Erythroblast (primary cell): ENCODE results near the gene NDUFAB1.

Experiments
- DNase-seq, 2 experiments: peaks; one replicate each; lab custom pipeline; 2025; lab: John Stamatoyannopoulos, UW
- GATA1 ChIP-seq: IDR thresholded peaks from 2 replicates; pipeline ENCODE4 v1.6.1; 2011; ENCODE audit warnings: low read depth, mild to moderate bottlenecking, control low read depth, low read length, moderate library complexity
- POLR2A ChIP-seq: IDR thresholded peaks from 2 replicates; pipeline ENCODE4 v1.6.1; 2011; ENCODE audit warnings: mild to moderate bottlenecking, low read length

NDUFAB1 gene

GRCh38 chr16:23572394-23572793 is 23.7 kb downstream of the NDUFAB1 start:
- no peak for TF ChIP-seq GATA1
- TF ChIP-seq POLR2A, result no peak
- no peak for DNase-seq

DNA sequence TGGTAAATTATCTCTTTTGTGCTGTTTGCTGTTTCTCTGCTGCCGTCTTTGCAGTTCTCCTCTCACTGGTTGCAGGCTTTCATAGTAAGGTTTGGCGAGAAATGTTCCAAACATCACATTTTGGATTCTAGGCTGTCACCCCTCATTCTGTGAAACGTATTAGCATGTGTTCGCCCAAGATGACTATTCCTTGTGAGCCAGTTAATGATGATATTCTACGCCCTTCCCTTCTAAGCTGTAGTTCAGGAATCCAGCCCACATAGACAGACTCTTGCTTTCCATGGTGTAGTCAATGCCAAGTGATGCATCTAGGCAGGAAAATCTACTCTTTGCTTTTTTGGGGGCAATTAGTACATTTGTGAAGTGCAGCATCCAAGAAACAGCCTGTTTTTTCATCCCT is 24.2 kb downstream of the NDUFAB1 start:
- no peak for DNase-seq
- no peak for TF ChIP-seq POLR2A
- TF ChIP-seq GATA1, result no peak

GRCh38 chr16:23570992-23571632 is 25.0 kb downstream of the NDUFAB1 start:
- no peak for TF ChIP-seq GATA1
- TF ChIP-seq POLR2A, result no peak
- DNase-seq, result no peak

GRCh38 chr16:23567602-23568001 is 28.5 kb downstream of the NDUFAB1 start:
- TF ChIP-seq GATA1, result no peak
- no peak for TF ChIP-seq POLR2A
- DNase-seq, result no peak

DNA sequence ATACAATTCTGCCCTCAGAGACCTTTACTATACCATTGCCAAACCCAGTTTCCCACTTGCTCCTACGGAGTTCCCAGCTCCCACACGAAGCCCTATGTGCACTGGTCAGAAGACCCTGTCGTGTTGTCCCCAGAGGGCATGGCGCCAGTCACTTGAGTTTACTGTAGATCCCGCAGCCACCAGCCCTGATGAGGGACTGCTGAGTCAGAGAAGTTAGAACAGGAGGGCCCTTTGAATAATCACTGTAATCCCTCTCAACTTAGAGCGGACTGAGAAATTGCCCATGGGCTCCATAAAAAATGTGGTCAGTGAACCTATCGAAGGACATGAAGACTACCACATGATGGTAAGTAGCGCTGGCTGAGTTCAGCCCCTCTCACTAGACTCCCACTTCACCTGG is 29.4 kb downstream of the NDUFAB1 start:
- TF ChIP-seq GATA1 (no peak), POLR2A (no peak)
- DNase-seq, result no peak

GRCh38 chr16:23564575-23565363 is 31.3 kb downstream of the NDUFAB1 start:
- DNase-seq, result no peak
- TF ChIP-seq GATA1 (no peak), POLR2A (no peak)

- DNase-seq, result no peak
- TF ChIP-seq GATA1 (no peak), POLR2A (no peak)
These were observed 32.9 kb downstream of the NDUFAB1 start for GRCh38 chr16:23563186-23563585.

- TF ChIP-seq POLR2A, result no peak
- TF ChIP-seq GATA1, result no peak
- no peak for DNase-seq
These were observed 33.6 kb downstream of the NDUFAB1 start for GRCh38 chr16:23562505-23562904.

DNA sequence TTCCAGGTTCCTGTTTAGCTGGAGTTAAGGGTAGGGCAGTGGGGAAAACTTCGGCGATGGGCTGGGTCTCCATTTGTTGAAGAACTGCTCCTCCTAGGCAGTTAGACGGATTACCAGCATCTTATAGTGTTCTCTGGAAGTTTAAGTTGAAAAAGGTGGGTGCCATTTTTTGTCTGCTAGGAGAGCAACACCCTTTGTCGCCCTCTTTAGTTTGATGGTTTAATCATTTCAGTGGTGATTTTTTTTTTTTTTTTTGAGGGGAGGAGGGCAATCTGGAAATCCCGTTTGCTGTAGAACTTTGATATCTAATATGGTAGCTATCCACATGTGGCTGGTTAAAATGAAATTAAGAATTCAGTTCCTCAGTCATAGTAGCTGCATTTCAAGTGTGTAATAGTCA is 34.5 kb downstream of the NDUFAB1 start:
- no peak for DNase-seq
- no peak for TF ChIP-seq GATA1
- no peak for TF ChIP-seq POLR2A

DNA sequence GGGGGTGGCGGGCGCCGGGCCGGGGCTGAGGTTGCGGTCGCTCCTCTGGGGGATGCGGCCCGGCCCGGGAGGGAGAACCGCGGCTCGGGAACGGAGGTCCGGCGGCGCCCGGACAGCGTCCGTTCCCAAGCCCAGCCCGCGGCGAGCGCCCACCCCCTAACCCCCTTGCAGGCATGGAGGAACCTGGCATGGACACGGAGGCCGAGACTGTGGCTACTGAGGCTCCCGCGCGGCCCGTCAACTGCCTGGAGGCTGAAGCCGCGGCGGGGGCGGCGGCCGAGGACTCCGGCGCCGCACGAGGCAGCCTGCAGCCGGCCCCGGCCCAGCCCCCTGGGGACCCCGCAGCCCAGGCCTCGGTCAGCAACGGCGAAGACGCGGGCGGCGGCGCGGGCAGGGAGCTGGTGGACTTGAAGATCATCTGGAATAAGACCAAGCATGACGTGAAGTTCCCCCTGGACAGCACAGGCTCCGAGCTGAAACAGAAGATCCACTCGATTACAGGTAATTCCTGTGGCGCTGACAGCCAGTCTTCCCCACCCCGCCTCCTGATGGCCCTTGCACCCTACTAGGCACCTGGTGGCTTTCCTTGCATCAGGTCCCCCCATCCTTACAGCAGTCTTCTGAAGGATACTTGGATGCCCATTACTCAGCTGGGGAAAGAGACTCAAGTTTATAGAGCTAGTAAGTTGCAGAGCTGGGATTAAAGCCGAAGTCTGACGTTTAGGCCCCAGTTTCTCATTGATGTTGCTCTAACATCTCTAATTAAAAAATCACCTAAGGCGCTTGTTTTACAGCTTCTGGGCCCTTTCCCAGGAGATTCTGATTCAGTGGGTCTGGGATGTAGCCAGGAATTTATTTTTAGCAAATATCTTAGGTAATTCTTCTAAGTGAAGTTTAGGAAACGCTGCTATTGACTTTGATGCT is 38.1 kb downstream of the NDUFAB1 start:
- peak; percentile 67 to 75 for DNase-seq

DNA sequence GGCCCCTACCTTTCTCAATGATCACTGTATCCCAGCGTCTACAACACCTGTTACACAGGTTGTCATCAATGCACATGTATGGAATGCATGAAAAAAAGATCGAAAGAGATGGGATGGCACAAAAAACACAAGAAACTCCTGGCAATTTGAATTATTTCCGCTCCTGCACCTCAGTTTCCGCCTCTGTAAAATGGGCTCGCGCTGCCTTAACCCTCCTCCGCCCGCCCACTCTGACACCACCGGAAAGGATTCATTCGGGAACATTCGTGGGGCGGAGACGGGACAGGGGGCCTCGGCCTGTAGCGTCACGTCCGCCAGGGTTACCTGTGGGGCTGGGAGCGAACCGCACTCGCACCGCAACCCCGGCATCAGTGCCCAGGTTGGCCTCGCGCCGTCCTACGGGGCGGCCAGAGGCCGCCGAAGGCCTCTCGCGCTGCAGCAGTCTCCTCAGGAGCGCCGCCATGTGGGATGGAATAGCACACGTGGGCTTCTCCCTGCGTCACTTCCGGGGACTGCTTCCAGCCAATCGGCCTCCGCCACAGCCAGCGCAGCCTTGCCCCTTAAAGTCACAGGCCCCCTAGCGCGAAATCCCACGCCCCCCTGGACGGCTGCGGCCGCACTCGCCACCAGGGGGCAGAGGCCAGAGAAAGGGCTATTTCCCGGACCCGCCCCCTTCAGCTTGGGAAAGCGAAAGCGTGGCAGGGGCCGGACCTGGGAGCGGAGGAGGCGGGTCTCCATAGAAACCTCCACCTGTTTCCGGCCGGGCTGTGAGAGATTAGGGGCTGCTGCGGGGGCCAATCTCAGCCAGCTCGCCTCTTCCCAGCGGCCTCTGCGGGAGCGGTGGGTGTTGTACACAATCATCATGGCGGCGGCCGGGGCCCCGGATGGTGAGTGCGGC is 39.0 kb downstream of the NDUFAB1 start, which contains the start of the genes EARS2 and UBFD1:
Gene EARS2 (minus strand): TSS at position 470 of the 898 bp plus-strand sequence. CDS start 7 bp downstream, at position 463.
Gene UBFD1 (plus strand): TSS at position 847 of the 898 bp plus-strand sequence. CDS start 16 bp downstream, at position 863.
- DNase-seq, result peak; percentile 100
- TF ChIP-seq POLR2A (peak; percentile 67), GATA1 (no peak)

More for the DNA sequence above, 38.1 kb downstream of the NDUFAB1 start:
- no peak for TF ChIP-seq GATA1
- no peak for TF ChIP-seq POLR2A

DNA sequence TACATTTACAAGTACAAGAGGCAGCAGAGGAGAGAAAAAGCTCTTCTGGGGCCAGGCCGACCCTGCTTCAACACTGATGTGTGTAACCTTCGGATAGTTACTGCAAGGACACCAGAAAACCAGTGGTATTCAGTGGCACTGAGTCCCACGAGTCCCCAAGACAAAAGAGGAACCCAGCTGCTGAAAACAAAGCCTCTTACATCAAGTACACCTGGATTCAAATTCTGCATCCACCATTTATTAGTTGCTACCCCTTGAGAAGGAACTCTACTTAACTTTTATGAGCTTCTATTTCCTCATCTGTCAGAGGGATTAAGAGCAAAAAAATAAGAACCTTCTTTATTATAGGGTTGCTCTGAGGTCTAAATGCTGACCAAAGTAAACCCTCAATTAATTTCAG is 41.6 kb downstream of the NDUFAB1 start:
- TF ChIP-seq POLR2A, result no peak
- TF ChIP-seq GATA1, result no peak
- no peak for DNase-seq
